Neural crest cell (in vitro differentiated cells): ENCODE data around the gene GPR37. TPM values are rescaled to one million over a fixed set of nuclear protein-coding genes. Genes with fewer than 3 reads are reported as not detected.
A peak's percentile ranks its signal among the peaks of the same experiment; 100 is the strongest.

Source experiments
- DNase-seq: peaks from one replicate; pipeline ENCODE4 v3.0.0; 2021; ENCODE audit warnings: low read depth, mixed read lengths, low spot score
- H3K27ac Mint-ChIP-seq: one replicate; pipeline ENCODE4 v1.8.0; 2021; ENCODE audit warnings: mild to moderate bottlenecking, mixed read lengths; ENCODE audit not compliant: unreplicated experiment
- H3K27me3 Mint-ChIP-seq: 2 replicates; pipeline ENCODE4 v1.8.0; 2021; ENCODE audit warnings: low read depth, mild to moderate bottlenecking, mixed read lengths
- H3K36me3 Mint-ChIP-seq: 2 replicates; pipeline ENCODE4 v1.8.0; 2021; ENCODE audit warnings: low read depth, mild to moderate bottlenecking, mixed read lengths
- H3K4me1 Mint-ChIP-seq: 2 replicates; pipeline ENCODE4 v1.8.0; 2021; ENCODE audit warnings: mixed read lengths
- H3K4me3 Mint-ChIP-seq: one replicate; pipeline ENCODE4 v1.8.0; 2021; ENCODE audit warnings: mild to moderate bottlenecking, mixed read lengths
- H3K9me3 Mint-ChIP-seq: 2 replicates; pipeline ENCODE4 v1.8.0; 2021; ENCODE audit warnings: mixed read lengths
- CTCF ChIP-seq: fragments of 200-600 bp; sonication (generic); conservative IDR thresholded peaks from 2 replicates; pipeline ENCODE4 v1.5.0; 2021; ENCODE audit warnings: antibody characterized with exemption, mild to moderate bottlenecking
- total RNA-seq: library from RNA; stranded (reverse); gene quantifications from 2 replicates; pipeline ENCODE4 v1.2.1, GENCODE V29; 2021

Gene GPR37
- total RNA-seq, 1 donor from 2014 or later: 4.9 TPM

- Mint-ChIP-seq H3K9me3 (no peaks in the 10 kb centered on the region), H3K27me3 (no peaks in the 10 kb centered on the region), H3K4me1 (peaks cover 51% of the 10 kb centered on the region), H3K36me3 (no peaks in the 10 kb centered on the region), H3K4me3 (no peak overlapping the region), H3K27ac (no peak overlapping the region)
- DNase-seq: no peak
- TF ChIP-seq CTCF: no peak
These were observed 13.3 kb downstream of the GPR37 start for GRCh38 chr7:124752310-124752709.

GRCh38 chr7:124751027-124751426 is 14.6 kb downstream of the GPR37 start:
- no peak for TF ChIP-seq CTCF
- Mint-ChIP-seq H3K4me1 (peaks cover 51% of the 10 kb centered on the region), H3K27ac (no peak overlapping the region), H3K9me3 (no peaks in the 10 kb centered on the region), H3K36me3 (no peaks in the 10 kb centered on the region), H3K4me3 (no peak overlapping the region), H3K27me3 (no peaks in the 10 kb centered on the region)
- DNase-seq: no peak

GRCh38 chr7:124747072-124747471 is 18.5 kb downstream of the GPR37 start:
- H3K4me3 Mint-ChIP-seq: no peak overlapping the region

DNA sequence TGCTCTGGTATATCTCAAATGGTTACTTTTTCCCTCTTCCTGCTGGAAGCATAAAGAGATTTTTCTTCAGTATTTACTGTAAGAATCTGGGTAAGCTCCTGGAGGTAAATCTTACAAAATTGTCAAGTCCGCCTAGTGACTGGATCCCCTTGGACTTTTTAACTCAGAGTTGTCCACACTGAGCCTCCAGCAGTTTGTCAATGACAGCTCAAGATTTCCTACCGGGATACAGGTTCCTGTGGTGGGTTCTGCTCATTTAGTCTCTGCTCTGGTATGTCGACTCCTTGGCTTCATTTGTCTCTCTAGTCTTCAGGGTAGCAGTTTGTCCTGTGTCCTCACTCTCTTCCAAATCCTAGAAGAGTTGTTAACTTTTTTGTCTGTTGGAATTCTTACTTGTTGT is 27.0 kb downstream of the GPR37 start:
- no peak for TF ChIP-seq CTCF
- H3K27me3 Mint-ChIP-seq: no peaks in the 10 kb centered on the region
- no peaks in the 10 kb centered on the region for H3K9me3 Mint-ChIP-seq
- no peaks in the 10 kb centered on the region for H3K36me3 Mint-ChIP-seq
- H3K4me3 Mint-ChIP-seq: no peak overlapping the region
- no peak overlapping the region for H3K27ac Mint-ChIP-seq
- DNase-seq: no peak
- peaks cover 14% of the 10 kb centered on the region for H3K4me1 Mint-ChIP-seq

More at GRCh38 chr7:124747072-124747471, 18.5 kb downstream of the GPR37 start:
- Mint-ChIP-seq H3K4me1 (peaks cover 21% of the 10 kb centered on the region), H3K27me3 (no peaks in the 10 kb centered on the region), H3K27ac (no peak overlapping the region), H3K9me3 (no peaks in the 10 kb centered on the region), H3K36me3 (no peaks in the 10 kb centered on the region)
- no peak for DNase-seq
- no peak for TF ChIP-seq CTCF

GRCh38 chr7:124737760-124738300 is 27.8 kb downstream of the GPR37 start:
- Mint-ChIP-seq H3K27me3 (no peaks in the 10 kb centered on the region), H3K4me1 (peaks cover 14% of the 10 kb centered on the region), H3K9me3 (no peaks in the 10 kb centered on the region), H3K27ac (peak overlapping the region; percentile 91), H3K4me3 (no peak overlapping the region), H3K36me3 (no peaks in the 10 kb centered on the region)
- no peak for TF ChIP-seq CTCF
- DNase-seq: no peak

- no peak for TF ChIP-seq CTCF
- H3K9me3 Mint-ChIP-seq: peaks cover 10% of the 10 kb centered on the region
- H3K4me1 Mint-ChIP-seq: peaks cover 44% of the 10 kb centered on the region
- no peak for DNase-seq
- H3K36me3 Mint-ChIP-seq: peaks cover 7% of the 10 kb centered on the region
- no peak overlapping the region for H3K4me3 Mint-ChIP-seq
- no peaks in the 10 kb centered on the region for H3K27me3 Mint-ChIP-seq
- H3K27ac Mint-ChIP-seq: no peak overlapping the region
These were observed 37.0 kb downstream of the GPR37 start for GRCh38 chr7:124728610-124729009.
